GM12891 (cell line): ENCODE results near the gene MFSD6.

Source experiments
- POLR2A ChIP-seq: IDR thresholded peaks from 2 replicates; pipeline ENCODE4 v1.6.1; 2011; ENCODE audit warnings: low read depth, low read length, control low read depth
- POLR2AphosphoS5 ChIP-seq: IDR thresholded peaks from 2 replicates; pipeline ENCODE4 v1.6.1; 2011; ENCODE audit warnings: low read depth, low read length, control low read depth

DNA sequence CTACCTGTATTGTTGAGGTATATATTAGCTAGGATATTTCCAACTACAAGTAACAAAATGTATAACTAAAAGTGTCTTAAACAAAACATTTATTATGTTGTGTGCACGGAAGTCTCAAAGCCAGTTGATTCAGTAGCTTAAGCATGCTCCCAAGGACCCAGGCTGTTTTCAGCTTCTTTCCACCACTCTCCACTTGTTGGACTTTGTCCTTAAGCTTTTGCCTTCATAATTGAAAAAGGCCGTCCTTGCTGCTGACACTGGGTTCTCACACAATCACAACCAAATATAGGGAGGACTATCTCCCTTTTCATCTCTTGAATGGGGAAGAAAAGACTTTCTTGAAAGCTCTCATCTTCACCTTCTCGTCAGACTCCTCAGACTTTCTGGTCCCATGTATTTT, 138.6 kb downstream of the MFSD6 start:
- TF ChIP-seq POLR2A (no peak), POLR2AphosphoS5 (no peak)
